Activated CD8-positive, alpha-beta T cell treated with anti-CD3 and anti-CD28 coated beads for 36 hours (primary cell): ENCODE measurements around the gene MTX1. TPM values are rescaled to one million over a fixed set of nuclear protein-coding genes. Genes with fewer than 3 reads are reported as not detected.
A peak's percentile ranks its signal among the peaks of the same experiment; 100 is the strongest.

ENCODE experiments used
- ATAC-seq: fragments of 200-7000 bp; cut with Tn5 transposase; one replicate; pipeline ENCODE4 v1.10.0; 2021; ENCODE audit warnings: mild to moderate bottlenecking, moderate library complexity
- CTCF ChIA-PET: fragments of 350-600 bp; sonication (Branson Sonifier 250); formaldehyde crosslinking; loops from one replicate; lab custom pipeline; 2021; ENCODE audit warnings: antibody characterized with exemption; lab: Charles Lee
- POLR2A ChIA-PET: fragments of 350-600 bp; sonication (Branson Sonifier 250); formaldehyde crosslinking; loops from one replicate; lab custom pipeline; 2021; ENCODE audit warnings: antibody characterized with exemption; lab: Charles Lee
- DNase-seq: peaks from one replicate; pipeline ENCODE4 v3.0.0-alpha.2; 2020
- H3K27ac Mint-ChIP-seq: one replicate; pipeline ENCODE4 v1.8.0; 2021; ENCODE audit warnings: mild to moderate bottlenecking, mixed read lengths
- H3K27me3 Mint-ChIP-seq: one replicate; pipeline ENCODE4 v1.8.0; 2021; ENCODE audit warnings: mixed read lengths
- H3K36me3 Mint-ChIP-seq: one replicate; pipeline ENCODE4 v1.8.0; 2021; ENCODE audit warnings: low read depth, mixed read lengths
- H3K4me1 Mint-ChIP-seq: one replicate; pipeline ENCODE4 v1.8.0; 2021; ENCODE audit warnings: low read depth, mixed read lengths
- H3K4me3 Mint-ChIP-seq: one replicate; pipeline ENCODE4 v1.8.0; 2021; ENCODE audit warnings: mild to moderate bottlenecking, moderate library complexity, mixed read lengths
- H3K9me3 Mint-ChIP-seq: one replicate; pipeline ENCODE4 v1.8.0; 2021; ENCODE audit warnings: mixed read lengths
- CTCF ChIP-seq: fragments of 200-600 bp; IDR thresholded peaks from one replicate; pipeline ENCODE4 v1.8.0; 2022; ENCODE audit warnings: antibody characterized with exemption, mild to moderate bottlenecking
- intact Hi-C: fragments of 100-400 bp; cut with micrococcal nuclease; formaldehyde crosslinking; loops from one replicate; pipeline ENCODE4 v1.10.0; 2022
- total RNA-seq, 2 experiments: library from RNA; stranded (reverse); gene quantifications; one replicate each; pipeline ENCODE4 v1.2.3, GENCODE V29; 2021

The MTX1 gene
- total RNA-seq, 2 experiments from 2014 or later, result 59.2 to 61.0 TPM

GRCh38 chr1:155236451-155236850, 28.0 kb downstream of the MTX1 start:
- DNase-seq, result no peak
- ATAC-seq, result no peak
- H3K27ac Mint-ChIP-seq, result no peak overlapping the region
- no peak overlapping the region for H3K4me3 Mint-ChIP-seq
- H3K27me3 Mint-ChIP-seq, result no peaks in the 10 kb centered on the region
- intact Hi-C loops, result no loop called here
- CTCF ChIA-PET, result no interaction called here
- POLR2A ChIA-PET, result interaction anchor here (0.6 to 0.8 kb wide), 2 partner anchors 21 to 42 kb away, joined by 3 read pairs; no protein-coding TSS in a partner anchor
- no peaks in the 10 kb centered on the region for H3K9me3 Mint-ChIP-seq
- peaks cover 6% of the 10 kb centered on the region for H3K36me3 Mint-ChIP-seq
- peaks cover 12% of the 10 kb centered on the region for H3K4me1 Mint-ChIP-seq
- TF ChIP-seq CTCF, result no peak

GRCh38 chr1:155241069-155241679, 32.7 kb downstream of the MTX1 start:
- peak overlapping the region; percentile 81 for H3K4me3 Mint-ChIP-seq
- H3K27ac Mint-ChIP-seq, result peak overlapping the region; percentile 82
- H3K27me3 Mint-ChIP-seq, result peaks cover 2% of the 10 kb centered on the region
- H3K4me1 Mint-ChIP-seq, result peaks cover 38% of the 10 kb centered on the region
- DNase-seq (peak; percentile 84), ATAC-seq (peak; percentile 6)
- peaks cover 18% of the 10 kb centered on the region for H3K36me3 Mint-ChIP-seq
- POLR2A ChIA-PET, result interaction anchor here (0.6 to 2.2 kb wide), 7 partner anchors 10 to 113 kb away, joined by 3 to 16 read pairs (median 4); no protein-coding TSS in a partner anchor
- no peaks in the 10 kb centered on the region for H3K9me3 Mint-ChIP-seq
- CTCF ChIA-PET, result interaction anchor here (1.2 to 3.3 kb wide), 5 partner anchors 10 to 65 kb away, joined by 3 to 33 read pairs (median 8); partner anchors contain the start of gene ENTREP3
- intact Hi-C loops, result loop anchor here (5.0 kb wide), 1 partner anchor 34 kb away; the partner anchor contains the start of genes MTX1 and THBS3
- TF ChIP-seq CTCF, result no peak

DNA sequence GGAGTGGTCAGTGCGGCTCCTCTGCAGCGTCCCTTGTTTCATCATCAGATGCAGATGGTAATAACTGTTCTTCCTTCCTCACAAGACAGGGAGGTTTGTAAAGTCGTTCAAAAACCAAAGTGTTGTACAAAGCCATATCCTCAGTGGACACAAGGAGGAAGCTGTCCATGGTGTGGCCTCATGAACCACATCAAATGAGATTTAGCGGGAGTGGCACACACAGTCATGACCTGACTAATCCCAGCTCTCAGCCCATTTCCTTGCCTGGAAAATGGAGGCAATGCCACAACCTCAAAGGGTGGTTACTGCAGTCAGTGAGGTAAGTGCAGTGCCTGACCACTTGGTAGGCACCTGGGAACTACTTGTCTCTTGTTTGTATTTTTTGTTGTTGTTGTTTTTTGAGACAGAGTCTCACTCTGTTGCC, 33.4 kb downstream of the MTX1 start:
- H3K27ac Mint-ChIP-seq, result peak overlapping the region; percentile 82
- ATAC-seq (no peak), DNase-seq (no peak)
- H3K36me3 Mint-ChIP-seq, result peaks cover 19% of the 10 kb centered on the region
- H3K4me1 Mint-ChIP-seq, result peaks cover 41% of the 10 kb centered on the region
- ChIA-PET POLR2A (interaction anchor here (0.7 to 2.2 kb wide), 5 partner anchors 10 to 48 kb away, joined by 3 to 16 read pairs (median 4); no protein-coding TSS in a partner anchor), CTCF (interaction anchor here (1.0 to 3.3 kb wide), 5 partner anchors 9 to 66 kb away, joined by 3 to 33 read pairs (median 8); partner anchors contain the start of gene ENTREP3)
- peaks cover 2% of the 10 kb centered on the region for H3K27me3 Mint-ChIP-seq
- TF ChIP-seq CTCF, result no peak
- intact Hi-C loops, result loop anchor here (5.0 kb wide), 1 partner anchor 35 kb away; the partner anchor contains the start of genes MTX1 and THBS3
- no peaks in the 10 kb centered on the region for H3K9me3 Mint-ChIP-seq
- peak overlapping the region; percentile 81 for H3K4me3 Mint-ChIP-seq

DNA sequence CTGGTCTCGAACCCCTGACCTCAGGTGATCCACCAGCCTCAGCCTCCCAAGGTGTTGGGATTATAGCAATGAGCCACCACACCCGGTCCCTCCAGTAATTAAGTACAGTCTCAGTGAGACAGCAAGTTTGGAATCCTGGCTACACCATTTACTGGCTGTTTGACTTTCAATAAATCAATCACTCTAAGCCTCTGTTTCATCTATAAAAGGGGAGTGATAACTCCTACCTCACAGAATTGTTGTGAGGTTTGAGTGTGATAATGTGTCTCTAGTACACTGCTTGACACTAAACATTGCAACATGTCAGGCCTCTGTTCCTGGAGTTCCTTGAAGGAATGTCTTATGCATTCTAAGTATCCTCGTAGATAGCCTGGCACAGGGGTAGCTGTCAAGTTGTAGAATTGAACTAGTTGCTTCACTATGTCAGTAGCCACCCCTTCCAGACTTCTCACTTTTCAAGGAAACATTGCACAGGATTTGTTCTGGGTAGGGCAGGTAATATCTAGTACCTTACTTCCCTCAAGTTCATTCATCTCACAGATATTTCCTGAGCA, 34.4 kb downstream of the MTX1 start:
- H3K36me3 Mint-ChIP-seq, result peaks cover 21% of the 10 kb centered on the region
- H3K9me3 Mint-ChIP-seq, result no peaks in the 10 kb centered on the region
- peak overlapping the region; percentile 71 for H3K4me3 Mint-ChIP-seq
- ChIA-PET POLR2A (interaction anchor here (1.1 to 3.7 kb wide), 7 partner anchors 14 to 452 kb away, joined by 3 to 23 read pairs (median 5); partner anchors contain the start of genes KRTCAP2, MTX1 and THBS3), CTCF (interaction anchor here (1.0 to 2.6 kb wide), 6 partner anchors 13 to 67 kb away, joined by 3 to 18 read pairs (median 6); partner anchors contain the start of genes ENTREP3, MTX1 and THBS3)
- no peak for TF ChIP-seq CTCF
- DNase-seq (no peak), ATAC-seq (no peak)
- H3K4me1 Mint-ChIP-seq, result peaks cover 41% of the 10 kb centered on the region
- intact Hi-C loops, result loop anchor here (5.0 kb wide), 1 partner anchor 36 kb away; the partner anchor contains the start of genes MTX1 and THBS3
- H3K27ac Mint-ChIP-seq, result peak overlapping the region; percentile 95
- peaks cover 2% of the 10 kb centered on the region for H3K27me3 Mint-ChIP-seq
